ENCODE results near the gene FAF1.

DNA sequence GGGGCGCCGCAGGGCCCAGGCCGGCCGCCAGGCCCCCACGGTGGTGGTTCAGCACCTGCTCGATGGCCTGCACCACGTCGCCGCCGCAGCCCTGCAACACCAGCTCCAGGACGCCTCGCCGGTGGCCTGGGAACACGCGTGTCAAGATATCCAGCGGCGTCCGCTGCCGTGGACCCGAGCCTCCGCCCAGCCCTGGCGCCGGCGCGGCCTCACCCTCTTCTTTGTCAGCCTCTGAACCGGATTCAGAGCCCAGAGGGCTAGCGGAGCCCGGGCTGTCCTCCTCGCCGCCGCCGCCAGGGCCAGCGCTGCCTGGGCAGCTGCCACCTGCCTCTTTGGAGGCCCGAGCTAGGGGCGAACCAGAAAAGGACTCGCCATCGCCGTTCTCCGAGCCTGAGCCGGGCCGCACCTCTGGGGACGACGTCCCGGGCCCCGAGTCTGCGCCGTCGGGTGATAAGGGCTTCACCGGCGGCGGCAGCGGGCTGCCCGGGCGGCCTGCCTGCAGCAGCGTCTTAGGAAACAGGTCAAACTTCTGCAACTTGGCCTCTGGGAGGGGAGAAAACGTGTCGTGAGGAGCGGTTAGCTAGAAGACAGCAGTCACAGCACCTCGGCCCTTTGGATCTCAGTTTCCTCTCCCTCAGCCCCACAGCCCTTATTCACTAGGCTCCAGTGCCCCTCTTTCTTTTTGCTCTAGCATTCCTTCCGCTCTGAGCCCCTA is 540.7 kb downstream of the FAF1 start:
- TF ChIP-seq POLR2A (IDR thresholded peaks at IDR 0.05; ENCODE audit: low read length) (no peak), GATA1 (IDR thresholded peaks at IDR 0.05; ENCODE audit: low read depth, low read length) (no peak)
